ENCODE results near the gene PPP1R13B. TPM values are rescaled to one million over a fixed set of nuclear protein-coding genes. Genes with fewer than 3 reads are reported as not detected.
"Not testable (repeated sequence)": the region's sequence is repeated elsewhere in the genome, so short reads cannot be mapped to it uniquely, and the experiment has no call there.

The PPP1R13B gene
- total and polyA plus RNA-seq, 2 donors = 3.5 to 7.4 TPM

DNA sequence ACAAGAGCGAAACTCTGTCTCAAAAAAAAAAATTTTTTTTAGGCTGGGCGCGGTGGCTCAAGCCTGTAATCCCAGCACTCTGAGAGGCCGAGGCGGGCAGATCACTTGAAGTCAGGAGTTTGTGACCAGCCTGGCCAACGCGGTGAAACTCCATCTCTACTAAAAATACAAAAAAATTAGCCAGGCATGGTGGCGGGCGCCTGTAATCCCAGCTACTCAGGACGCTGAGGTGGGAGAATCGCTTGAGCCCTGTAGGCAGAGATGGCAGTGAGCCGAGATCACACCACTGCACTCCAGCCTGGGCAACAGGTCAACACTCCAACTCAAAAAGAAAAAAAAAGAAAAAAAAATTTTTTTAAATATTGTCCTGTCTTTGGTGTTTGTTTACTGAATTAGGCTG, 6.1 kb downstream of the PPP1R13B start:
- H3K9me3 ChIP-seq (ENCODE audit: control insufficient read depth in 2 of 2, insufficient read depth in 1 of 2, low read length in 1 of 2); H3K4me1 ChIP-seq (ENCODE audit: control insufficient read depth in 2 of 2, insufficient read depth in 2 of 2, low read length in 2 of 2); H3K4me3 ChIP-seq (ENCODE audit: low read length in 2 of 2); DNase-seq (ENCODE audit: low read depth in 6 of 9, low spot score in 9 of 9); H3K36me3 ChIP-seq (ENCODE audit: control insufficient read depth in 2 of 2, insufficient read depth in 2 of 2, low read length in 1 of 2); H3K27ac ChIP-seq (ENCODE audit: low read depth in 1 of 2, low read length in 1 of 2): not testable (repeated sequence)
- peaks cover 16 to 22% of the 10 kb centered on the region in 2 donors for H3K27me3 ChIP-seq (ENCODE audit: control insufficient read depth in 2 of 2, insufficient read depth in 1 of 2, low read length in 1 of 2)
- 97% methylated on average over 12 of the region's 12 CpGs for WGBS

DNA sequence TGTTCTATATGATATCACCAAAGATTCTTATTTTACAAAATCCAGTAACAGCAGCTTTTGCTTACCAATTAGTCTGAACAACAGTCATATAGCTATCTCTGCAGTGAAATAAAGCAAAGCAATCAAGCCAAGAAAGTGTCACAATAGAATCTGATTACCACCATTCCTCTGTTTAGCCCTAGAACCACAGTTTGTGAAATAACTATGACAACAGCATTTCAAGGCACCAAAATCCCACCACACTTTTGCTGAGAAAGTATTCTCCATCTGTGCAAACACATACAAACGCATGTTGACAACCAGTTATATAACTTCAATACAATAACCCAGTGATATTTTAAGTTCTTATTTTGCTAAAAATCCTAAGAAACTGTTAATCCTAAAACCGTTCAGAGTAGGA, 7.4 kb downstream of the PPP1R13B start:
- no peak overlapping the region for H3K27ac ChIP-seq (ENCODE audit: low read depth in 1 of 2, low read length in 1 of 2)
- no peaks in the 10 kb centered on the region for H3K4me1 ChIP-seq (ENCODE audit: control insufficient read depth in 2 of 2, insufficient read depth in 2 of 2, low read length in 2 of 2)
- H3K4me3 ChIP-seq (ENCODE audit: low read length in 2 of 2) = no peak overlapping the region
- no peaks in the 10 kb centered on the region for H3K9me3 ChIP-seq (ENCODE audit: control insufficient read depth in 2 of 2, insufficient read depth in 1 of 2, low read length in 1 of 2)
- no peaks in the 10 kb centered on the region for H3K36me3 ChIP-seq (ENCODE audit: control insufficient read depth in 2 of 2, insufficient read depth in 2 of 2, low read length in 1 of 2)
- WGBS = 90% methylated on average over 2 of the region's 2 CpGs
- H3K27me3 ChIP-seq (ENCODE audit: control insufficient read depth in 2 of 2, insufficient read depth in 1 of 2, low read length in 1 of 2) = peaks cover 5 to 10% of the 10 kb centered on the region in 2 donors
- no peak for DNase-seq (ENCODE audit: low read depth in 6 of 9, low spot score in 9 of 9)

DNA sequence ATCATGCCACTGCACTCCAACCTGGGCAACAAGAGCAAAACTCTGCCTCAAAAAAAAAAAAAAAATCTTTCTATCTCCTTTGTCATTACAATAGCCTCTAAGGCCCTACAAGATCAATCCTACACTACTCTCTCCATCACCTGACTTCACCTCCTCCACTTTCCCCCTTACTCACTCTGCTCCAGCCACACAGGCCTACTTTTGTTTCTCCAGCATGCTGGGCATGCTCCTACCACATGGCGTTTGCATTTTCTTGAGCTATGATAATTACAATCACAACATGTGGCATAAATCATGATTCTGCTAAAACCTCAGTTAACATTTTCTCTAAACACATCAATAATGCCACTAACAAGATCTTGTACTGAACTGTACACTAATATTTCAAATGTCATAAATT, 7.8 kb downstream of the PPP1R13B start:
- H3K36me3 ChIP-seq (ENCODE audit: control insufficient read depth in 2 of 2, insufficient read depth in 2 of 2, low read length in 1 of 2) = no peaks in the 10 kb centered on the region
- H3K4me3 ChIP-seq (ENCODE audit: low read length in 2 of 2) = no peak overlapping the region
- peaks cover 3 to 8% of the 10 kb centered on the region in 2 donors for H3K27me3 ChIP-seq (ENCODE audit: control insufficient read depth in 2 of 2, insufficient read depth in 1 of 2, low read length in 1 of 2)
- no peaks in the 10 kb centered on the region for H3K4me1 ChIP-seq (ENCODE audit: control insufficient read depth in 2 of 2, insufficient read depth in 2 of 2, low read length in 2 of 2)
- no peak overlapping the region for H3K27ac ChIP-seq (ENCODE audit: low read depth in 1 of 2, low read length in 1 of 2)
- WGBS = 93% methylated on average over 1 of the region's 1 CpG
- no peaks in the 10 kb centered on the region for H3K9me3 ChIP-seq (ENCODE audit: control insufficient read depth in 2 of 2, insufficient read depth in 1 of 2, low read length in 1 of 2)
- no peak for DNase-seq (ENCODE audit: low read depth in 6 of 9, low spot score in 9 of 9)

DNA sequence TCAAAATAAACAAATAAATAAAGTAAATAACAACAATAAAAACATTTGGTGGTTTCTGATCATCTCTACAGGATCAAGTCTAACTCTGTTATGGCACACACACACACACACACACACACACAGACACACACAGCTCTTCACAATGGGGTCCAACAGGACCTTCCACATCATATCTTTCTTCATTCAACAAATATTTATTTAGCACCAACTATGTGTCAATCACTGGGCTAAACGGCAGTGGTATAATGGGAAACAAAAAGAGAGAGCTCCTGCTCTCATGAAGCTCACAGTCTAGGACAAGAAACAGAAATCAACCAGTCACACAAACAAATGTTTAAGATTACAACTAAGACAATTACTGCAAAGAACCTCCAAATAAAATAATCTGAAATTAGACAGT, 9.3 kb downstream of the PPP1R13B start:
- no peaks in the 10 kb centered on the region for H3K27me3 ChIP-seq (ENCODE audit: control insufficient read depth in 2 of 2, insufficient read depth in 1 of 2, low read length in 1 of 2)
- no peaks in the 10 kb centered on the region for H3K9me3 ChIP-seq (ENCODE audit: control insufficient read depth in 2 of 2, insufficient read depth in 1 of 2, low read length in 1 of 2)
- no peaks in the 10 kb centered on the region for H3K4me1 ChIP-seq (ENCODE audit: control insufficient read depth in 2 of 2, insufficient read depth in 2 of 2, low read length in 2 of 2)
- DNase-seq (ENCODE audit: low read depth in 6 of 9, low spot score in 9 of 9) = no peak
- H3K27ac ChIP-seq (ENCODE audit: low read depth in 1 of 2, low read length in 1 of 2) = no peak overlapping the region
- H3K4me3 ChIP-seq (ENCODE audit: low read length in 2 of 2) = no peak overlapping the region
- no peaks in the 10 kb centered on the region for H3K36me3 ChIP-seq (ENCODE audit: control insufficient read depth in 2 of 2, insufficient read depth in 2 of 2, low read length in 1 of 2)
- WGBS = 88% methylated on average over 1 of the region's 1 CpG

DNA sequence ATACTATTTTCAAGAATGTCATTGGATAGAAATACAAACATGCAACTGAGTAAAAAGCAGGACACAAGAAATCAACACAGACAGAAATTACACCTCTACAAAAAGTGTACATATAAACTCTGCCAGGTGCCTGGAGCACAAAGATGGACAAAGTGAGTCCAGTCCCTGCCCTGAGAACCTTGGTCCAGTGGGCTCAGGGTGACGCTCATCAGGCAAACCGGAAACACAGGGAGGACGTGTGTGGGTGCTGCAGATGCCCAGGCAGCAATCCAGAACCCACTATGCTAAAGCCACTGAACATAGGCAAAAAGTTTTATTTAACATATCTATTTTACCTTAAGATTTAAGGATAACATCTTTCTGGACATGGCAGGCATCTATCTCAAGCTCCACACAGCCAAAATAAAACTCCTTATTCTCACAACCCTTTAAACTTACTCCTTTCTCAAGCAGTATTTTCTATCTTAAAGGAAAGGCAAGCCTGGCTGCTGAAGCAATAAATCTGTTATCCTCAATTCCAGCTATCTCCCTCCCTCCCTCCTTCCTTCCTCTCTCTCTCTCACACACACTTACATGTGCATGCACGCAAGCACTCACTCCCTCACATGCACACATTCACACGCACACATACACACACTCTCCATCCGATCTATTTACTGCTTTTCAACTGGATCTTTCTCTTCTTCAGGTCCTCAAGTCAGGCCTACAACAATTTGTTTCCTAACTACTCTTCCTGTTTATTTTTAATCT, 10.2 kb downstream of the PPP1R13B start:
- no peaks in the 10 kb centered on the region for H3K4me1 ChIP-seq (ENCODE audit: control insufficient read depth in 2 of 2, insufficient read depth in 2 of 2, low read length in 2 of 2)
- H3K27ac ChIP-seq (ENCODE audit: low read depth in 1 of 2, low read length in 1 of 2) = no peak overlapping the region
- no peaks in the 10 kb centered on the region for H3K27me3 ChIP-seq (ENCODE audit: control insufficient read depth in 2 of 2, insufficient read depth in 1 of 2, low read length in 1 of 2)
- WGBS = 71% methylated on average over 6 of the region's 6 CpGs
- no peak overlapping the region for H3K4me3 ChIP-seq (ENCODE audit: low read length in 2 of 2)
- DNase-seq (ENCODE audit: low read depth in 6 of 9, low spot score in 9 of 9) = no peak
- no peaks in the 10 kb centered on the region for H3K36me3 ChIP-seq (ENCODE audit: control insufficient read depth in 2 of 2, insufficient read depth in 2 of 2, low read length in 1 of 2)
- no peaks in the 10 kb centered on the region for H3K9me3 ChIP-seq (ENCODE audit: control insufficient read depth in 2 of 2, insufficient read depth in 1 of 2, low read length in 1 of 2)

DNA sequence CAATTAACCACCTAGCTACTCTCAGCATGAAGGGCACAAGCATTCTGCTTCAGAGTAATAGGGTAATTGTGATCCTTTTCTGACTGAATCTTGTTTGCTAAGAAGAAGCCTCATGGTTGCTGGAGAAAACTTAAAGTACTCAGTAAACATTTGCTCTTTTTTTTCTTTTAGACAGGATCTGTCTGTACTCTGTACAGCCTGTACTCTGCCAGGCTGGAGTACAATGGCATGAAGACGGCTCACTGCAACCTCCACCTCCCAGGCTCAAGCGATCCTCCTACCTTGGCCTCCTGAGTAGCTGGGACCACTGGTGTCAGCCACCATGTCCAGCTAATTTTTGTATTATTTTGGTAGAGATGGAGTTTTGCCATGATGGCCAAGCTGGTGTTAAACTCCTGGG, 12.4 kb downstream of the PPP1R13B start:
- no peak overlapping the region for H3K4me3 ChIP-seq (ENCODE audit: low read length in 2 of 2)
- no peaks in the 10 kb centered on the region for H3K9me3 ChIP-seq (ENCODE audit: control insufficient read depth in 2 of 2, insufficient read depth in 1 of 2, low read length in 1 of 2)
- H3K27ac ChIP-seq (ENCODE audit: low read depth in 1 of 2, low read length in 1 of 2) = no peak overlapping the region
- WGBS = over 99% methylated on average over 2 of the region's 2 CpGs
- H3K27me3 ChIP-seq (ENCODE audit: control insufficient read depth in 2 of 2, insufficient read depth in 1 of 2, low read length in 1 of 2) = no peaks in the 10 kb centered on the region
- H3K36me3 ChIP-seq (ENCODE audit: control insufficient read depth in 2 of 2, insufficient read depth in 2 of 2, low read length in 1 of 2) = no peaks in the 10 kb centered on the region
- no peak for DNase-seq (ENCODE audit: low read depth in 6 of 9, low spot score in 9 of 9)
- H3K4me1 ChIP-seq (ENCODE audit: control insufficient read depth in 2 of 2, insufficient read depth in 2 of 2, low read length in 2 of 2) = no peaks in the 10 kb centered on the region

DNA sequence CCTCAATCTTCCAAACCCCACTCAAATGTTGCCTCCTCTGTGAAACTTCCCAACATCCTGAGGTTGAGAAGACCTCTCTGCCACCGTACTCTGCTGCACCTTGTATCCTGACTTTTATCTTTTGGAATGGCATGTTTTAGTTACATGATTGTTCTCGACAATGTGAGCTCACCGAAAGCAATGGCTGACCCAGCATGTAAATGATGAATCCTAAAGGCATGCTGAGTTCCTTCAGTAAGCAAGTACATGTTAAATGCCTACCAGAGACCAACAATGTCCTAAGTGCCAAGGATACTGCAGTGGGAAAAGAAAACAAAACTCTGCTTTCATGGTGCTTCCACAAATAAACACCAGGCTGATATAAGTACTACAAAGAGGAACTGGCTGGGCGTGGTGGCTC, 13.7 kb downstream of the PPP1R13B start:
- no peaks in the 10 kb centered on the region for H3K27me3 ChIP-seq (ENCODE audit: control insufficient read depth in 2 of 2, insufficient read depth in 1 of 2, low read length in 1 of 2)
- no peaks in the 10 kb centered on the region for H3K36me3 ChIP-seq (ENCODE audit: control insufficient read depth in 2 of 2, insufficient read depth in 2 of 2, low read length in 1 of 2)
- no peaks in the 10 kb centered on the region for H3K9me3 ChIP-seq (ENCODE audit: control insufficient read depth in 2 of 2, insufficient read depth in 1 of 2, low read length in 1 of 2)
- WGBS = 98% methylated on average over 4 of the region's 4 CpGs
- no peaks in the 10 kb centered on the region for H3K4me1 ChIP-seq (ENCODE audit: control insufficient read depth in 2 of 2, insufficient read depth in 2 of 2, low read length in 2 of 2)
- no peak overlapping the region for H3K27ac ChIP-seq (ENCODE audit: low read depth in 1 of 2, low read length in 1 of 2)
- no peak for DNase-seq (ENCODE audit: low read depth in 6 of 9, low spot score in 9 of 9)
- H3K4me3 ChIP-seq (ENCODE audit: low read length in 2 of 2) = no peak overlapping the region

DNA sequence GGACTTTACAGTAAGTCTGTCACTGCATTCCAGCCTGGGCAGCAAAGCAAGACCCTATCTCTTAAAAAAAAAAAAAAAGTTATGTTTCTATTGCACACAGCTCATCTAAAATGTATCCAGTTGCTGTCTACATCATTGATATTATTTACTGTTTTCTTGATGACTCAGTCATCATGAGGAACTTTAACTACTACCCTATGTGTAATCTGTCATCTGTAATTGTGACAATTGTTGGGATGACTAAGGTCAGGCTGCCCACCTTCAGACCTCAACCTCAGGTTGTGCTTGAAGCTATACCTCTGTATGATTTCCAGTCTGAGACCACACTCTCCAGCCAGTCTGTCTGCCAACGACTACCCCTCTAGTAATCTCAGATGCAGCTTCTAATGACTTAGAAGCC, 15.3 kb downstream of the PPP1R13B start:
- DNase-seq (ENCODE audit: low read depth in 6 of 9, low spot score in 9 of 9) = no peak

DNA sequence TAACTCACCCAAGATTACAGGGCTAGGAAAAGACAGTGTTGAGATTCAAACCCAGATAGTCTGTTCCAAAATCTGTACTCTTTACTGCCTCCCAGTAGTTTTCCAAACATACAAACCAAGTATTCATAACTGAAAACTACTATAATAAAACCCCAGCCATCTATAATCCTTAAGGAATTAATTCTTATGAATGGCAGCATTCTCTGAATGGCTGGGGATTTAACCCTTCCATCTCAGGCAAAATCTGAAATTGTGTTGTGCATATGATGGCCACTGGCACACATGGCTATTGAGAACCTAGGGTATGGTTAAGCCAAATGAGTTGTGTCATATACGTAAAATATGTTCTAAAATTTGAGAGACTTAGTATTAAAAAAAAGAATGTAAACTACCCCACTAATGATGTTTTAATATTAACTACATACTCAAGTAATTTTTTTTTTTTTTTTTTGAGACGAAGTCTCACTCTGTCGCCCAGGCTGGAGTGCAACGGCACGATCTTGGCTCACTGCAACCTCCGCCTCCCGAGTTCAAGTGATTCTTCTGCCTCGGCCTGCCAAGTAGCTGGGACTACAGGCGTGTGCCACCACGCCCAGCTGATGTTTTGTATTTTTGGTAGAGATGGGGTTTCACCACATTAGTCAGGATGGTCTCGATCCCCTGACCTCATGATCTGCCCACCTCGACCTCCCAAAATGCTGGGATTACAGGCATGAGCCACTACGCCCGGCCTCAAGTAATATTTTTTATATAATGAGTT, 16.7 kb downstream of the PPP1R13B start:
- Histone ChIP-seq H3K4me1 (ENCODE audit: control insufficient read depth in 2 of 2, insufficient read depth in 2 of 2, low read length in 2 of 2) (no peaks in the 10 kb centered on the region), H3K27ac (ENCODE audit: low read depth in 1 of 2, low read length in 1 of 2) (no peak overlapping the region), H3K4me3 (ENCODE audit: low read length in 2 of 2) (no peak overlapping the region), H3K36me3 (ENCODE audit: control insufficient read depth in 2 of 2, insufficient read depth in 2 of 2, low read length in 1 of 2) (no peaks in the 10 kb centered on the region), H3K9me3 (ENCODE audit: control insufficient read depth in 2 of 2, insufficient read depth in 1 of 2, low read length in 1 of 2) (no peaks in the 10 kb centered on the region), H3K27me3 (ENCODE audit: control insufficient read depth in 2 of 2, insufficient read depth in 1 of 2, low read length in 1 of 2) (no peaks in the 10 kb centered on the region)
- no peak for DNase-seq (ENCODE audit: low read depth in 6 of 9, low spot score in 9 of 9)
- WGBS = 95% methylated on average over 14 of the region's 14 CpGs

More for the DNA sequence above, 15.3 kb downstream of the PPP1R13B start:
- H3K36me3 ChIP-seq (ENCODE audit: control insufficient read depth in 2 of 2, insufficient read depth in 2 of 2, low read length in 1 of 2) = no peaks in the 10 kb centered on the region
- no peaks in the 10 kb centered on the region for H3K27me3 ChIP-seq (ENCODE audit: control insufficient read depth in 2 of 2, insufficient read depth in 1 of 2, low read length in 1 of 2)
- H3K4me1 ChIP-seq (ENCODE audit: control insufficient read depth in 2 of 2, insufficient read depth in 2 of 2, low read length in 2 of 2) = no peaks in the 10 kb centered on the region
- no peak overlapping the region for H3K27ac ChIP-seq (ENCODE audit: low read depth in 1 of 2, low read length in 1 of 2)
- no peaks in the 10 kb centered on the region for H3K9me3 ChIP-seq (ENCODE audit: control insufficient read depth in 2 of 2, insufficient read depth in 1 of 2, low read length in 1 of 2)
- WGBS = 93% methylated on average over 1 of the region's 1 CpG
- H3K4me3 ChIP-seq (ENCODE audit: low read length in 2 of 2) = no peak overlapping the region

All from thymus (tissue), 11 donors.